Loucy (cell line): ENCODE measurements around the gene NXPH1.

Experiments used
- H2AFZ ChIP-seq: fragments of 200-600 bp; sonication (generic); 2 replicates; pipeline ENCODE4 v1.6.0; 2016; ENCODE audit warnings: antibody characterized with exemption, mild to moderate bottlenecking, low read length, moderate library complexity
- H3F3A ChIP-seq: fragments of 200-600 bp; 2 replicates; pipeline ENCODE4 v1.6.0; 2016; ENCODE audit warnings: antibody characterized with exemption, low read depth, mild to moderate bottlenecking
- H3K27me3 ChIP-seq: fragments of 200-600 bp; sonication (generic); 2 replicates; pipeline ENCODE4 v1.6.1; 2014; ENCODE audit warnings: low read length, mild to moderate bottlenecking; ENCODE audit not compliant: insufficient read depth, poor library complexity, severe bottlenecking
- H3K36me3 ChIP-seq: fragments of 200-600 bp; sonication (generic); 2 replicates; pipeline ENCODE4 v1.6.1; 2016; ENCODE audit warnings: low read length; ENCODE audit not compliant: insufficient read depth
- H3K4me1 ChIP-seq: fragments of 200-600 bp; sonication (generic); 2 replicates; pipeline ENCODE4 v1.5.1; 2014; ENCODE audit warnings: low read length, mild to moderate bottlenecking; ENCODE audit not compliant: insufficient read depth, poor library complexity, severe bottlenecking
- H3K4me2 ChIP-seq: fragments of 200-600 bp; sonication (generic); 2 replicates; pipeline ENCODE4 v1.6.0; 2014; ENCODE audit warnings: antibody characterized with exemption, low read length, low read depth, mild to moderate bottlenecking; ENCODE audit not compliant: poor library complexity, severe bottlenecking
- H3K4me3 ChIP-seq: fragments of 200-600 bp; sonication (generic); 2 replicates; pipeline ENCODE4 v1.5.1; 2014; ENCODE audit warnings: low read length, mild to moderate bottlenecking, mixed read lengths; ENCODE audit not compliant: poor library complexity, severe bottlenecking
- H3K79me2 ChIP-seq: fragments of 200-600 bp; sonication (generic); 2 replicates; pipeline ENCODE4 v1.6.1; 2014; ENCODE audit warnings: low read length; ENCODE audit not compliant: insufficient read depth
- H3K9ac ChIP-seq: fragments of 200-600 bp; sonication (generic); 2 replicates; pipeline ENCODE4 v1.6.0; 2014; ENCODE audit warnings: mild to moderate bottlenecking, low read depth, low read length, moderate library complexity; ENCODE audit not compliant: poor library complexity, severe bottlenecking
- H3K9me2 ChIP-seq: fragments of 200-600 bp; sonication (generic); replicated peaks from 2 replicates; pipeline ENCODE4 v1.6.1; 2016; ENCODE audit warnings: low read depth, low read length, mixed read lengths
- H3K9me3 ChIP-seq: fragments of 200-600 bp; sonication (generic); 2 replicates; pipeline ENCODE4 v1.6.1; 2014; ENCODE audit warnings: mild to moderate bottlenecking, antibody characterized with exemption, low read length, low read depth; ENCODE audit not compliant: insufficient read depth
- H4K20me1 ChIP-seq: fragments of 200-600 bp; sonication (generic); 2 replicates; pipeline ENCODE4 v1.6.0; 2014; ENCODE audit warnings: antibody characterized with exemption, low read length, mild to moderate bottlenecking; ENCODE audit not compliant: insufficient read depth, poor library complexity, severe bottlenecking
- EZH2phosphoT487 ChIP-seq: fragments of 200-600 bp; IDR thresholded peaks from 2 replicates; pipeline ENCODE4 v1.6.1; 2018; ENCODE audit warnings: antibody characterized with exemption, mild to moderate bottlenecking, moderate library complexity, borderline replicate concordance
- TF ChIP-seq, protein P1 (sequence below): fragments of 200-600 bp; sonication (generic); conservative IDR thresholded peaks from 2 replicates; pipeline ENCODE4 v1.5.1; 2014; ENCODE audit warnings: mild to moderate bottlenecking, antibody characterized with exemption, low read length

The NXPH1 gene

GRCh38 chr7:8590791-8591190 lies 157.4 kb downstream of the NXPH1 start:
- Histone ChIP-seq H3K36me3 (no peaks in the 10 kb centered on the region), H3K4me3 (no peak overlapping the region), H3F3A (no peaks in the 10 kb centered on the region), H3K79me2 (no peaks in the 10 kb centered on the region), H3K9me3 (no peaks in the 10 kb centered on the region), H2AFZ (no peak overlapping the region), H3K4me1 (no peaks in the 10 kb centered on the region), H3K9ac (no peak overlapping the region), H3K4me2 (no peak overlapping the region), H3K27me3 (no peaks in the 10 kb centered on the region), H3K9me2 (no peaks in the 10 kb centered on the region), H4K20me1 (no peaks in the 10 kb centered on the region)
- TF ChIP-seq, protein P1, sequence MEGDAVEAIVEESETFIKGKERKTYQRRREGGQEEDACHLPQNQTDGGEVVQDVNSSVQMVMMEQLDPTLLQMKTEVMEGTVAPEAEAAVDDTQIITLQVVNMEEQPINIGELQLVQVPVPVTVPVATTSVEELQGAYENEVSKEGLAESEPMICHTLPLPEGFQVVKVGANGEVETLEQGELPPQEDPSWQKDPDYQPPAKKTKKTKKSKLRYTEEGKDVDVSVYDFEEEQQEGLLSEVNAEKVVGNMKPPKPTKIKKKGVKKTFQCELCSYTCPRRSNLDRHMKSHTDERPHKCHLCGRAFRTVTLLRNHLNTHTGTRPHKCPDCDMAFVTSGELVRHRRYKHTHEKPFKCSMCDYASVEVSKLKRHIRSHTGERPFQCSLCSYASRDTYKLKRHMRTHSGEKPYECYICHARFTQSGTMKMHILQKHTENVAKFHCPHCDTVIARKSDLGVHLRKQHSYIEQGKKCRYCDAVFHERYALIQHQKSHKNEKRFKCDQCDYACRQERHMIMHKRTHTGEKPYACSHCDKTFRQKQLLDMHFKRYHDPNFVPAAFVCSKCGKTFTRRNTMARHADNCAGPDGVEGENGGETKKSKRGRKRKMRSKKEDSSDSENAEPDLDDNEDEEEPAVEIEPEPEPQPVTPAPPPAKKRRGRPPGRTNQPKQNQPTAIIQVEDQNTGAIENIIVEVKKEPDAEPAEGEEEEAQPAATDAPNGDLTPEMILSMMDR = no peak
- TF ChIP-seq EZH2phosphoT487 = no peak

- no peaks in the 10 kb centered on the region for H3K79me2 ChIP-seq
- H3K9me2 ChIP-seq = no peaks in the 10 kb centered on the region
- no peak overlapping the region for H3K4me2 ChIP-seq
- H3K36me3 ChIP-seq = no peaks in the 10 kb centered on the region
- no peak overlapping the region for H2AFZ ChIP-seq
- no peaks in the 10 kb centered on the region for H3K27me3 ChIP-seq
- H3F3A ChIP-seq = no peaks in the 10 kb centered on the region
- TF ChIP-seq EZH2phosphoT487 = no peak
- TF ChIP-seq, protein P1 = no peak
- no peak overlapping the region for H3K9ac ChIP-seq
- no peaks in the 10 kb centered on the region for H3K4me1 ChIP-seq
- no peaks in the 10 kb centered on the region for H3K9me3 ChIP-seq
- no peaks in the 10 kb centered on the region for H4K20me1 ChIP-seq
- no peak overlapping the region for H3K4me3 ChIP-seq
Measured at GRCh38 chr7:8591289-8591688, 157.9 kb downstream of the NXPH1 start.

DNA sequence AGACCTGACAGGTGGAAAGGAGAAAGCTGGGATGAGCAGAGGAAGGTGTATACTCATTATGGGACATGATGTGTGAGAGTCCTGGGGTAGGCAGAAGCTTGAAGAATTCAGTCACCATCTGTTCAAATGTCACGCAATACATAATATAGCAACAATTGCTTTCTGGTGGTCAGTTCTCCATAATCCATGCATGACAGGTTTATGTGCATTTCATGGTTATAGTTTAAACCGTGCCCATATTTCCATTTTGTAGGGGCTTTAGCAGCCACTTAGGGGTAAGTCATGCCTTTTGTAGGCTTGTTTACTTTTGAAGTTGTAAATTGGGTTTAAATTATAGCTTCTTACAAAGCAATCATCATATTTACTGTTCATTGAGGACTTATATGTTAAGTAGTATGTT lies 158.8 kb downstream of the NXPH1 start:
- H3K4me2 ChIP-seq = no peak overlapping the region
- no peak overlapping the region for H2AFZ ChIP-seq
- no peak overlapping the region for H3K4me3 ChIP-seq
- H3K36me3 ChIP-seq = no peaks in the 10 kb centered on the region
- no peaks in the 10 kb centered on the region for H3K9me2 ChIP-seq
- no peak overlapping the region for H3K9ac ChIP-seq
- TF ChIP-seq, protein P1 = no peak
- no peak for TF ChIP-seq EZH2phosphoT487
- no peaks in the 10 kb centered on the region for H3K4me1 ChIP-seq
- H3K27me3 ChIP-seq = no peaks in the 10 kb centered on the region
- H4K20me1 ChIP-seq = no peaks in the 10 kb centered on the region
- H3F3A ChIP-seq = no peaks in the 10 kb centered on the region
- no peaks in the 10 kb centered on the region for H3K9me3 ChIP-seq
- no peaks in the 10 kb centered on the region for H3K79me2 ChIP-seq
